Skeletal muscle tissue (tissue), 4 donors: ENCODE data around the gene SLC4A8. TPM values are rescaled to one million over a fixed set of nuclear protein-coding genes. Genes with fewer than 3 reads are reported as not detected.

ENCODE experiments used
- H3K27ac ChIP-seq: one replicate; pipeline ENCODE4 v1.7.0; 2013; ENCODE audit warnings: mild to moderate bottlenecking, low read depth, low read length, inconsistent platforms
- H3K27me3 ChIP-seq, 3 donors: one replicate each; pipeline ENCODE4 v1.7.0; 2013; ENCODE audit warnings: low read length in 3 of 3; ENCODE audit not compliant: control insufficient read depth in 3 of 3, insufficient read depth in 3 of 3
- H3K36me3 ChIP-seq, 3 donors: one replicate each; pipeline ENCODE4 v1.7.0; 2013; ENCODE audit warnings: low read length in 3 of 3; ENCODE audit not compliant: control insufficient read depth in 3 of 3, insufficient read depth in 3 of 3
- H3K4me1 ChIP-seq, 3 donors: one replicate each; pipeline ENCODE4 v1.7.0; 2013; ENCODE audit warnings: low read length in 3 of 3, mild to moderate bottlenecking in 3 of 3; ENCODE audit not compliant: control insufficient read depth in 3 of 3, insufficient read depth in 3 of 3
- H3K4me3 ChIP-seq, 3 donors: one replicate each; pipeline ENCODE4 v1.7.0; 2013; ENCODE audit warnings: low read length in 3 of 3
- H3K9ac ChIP-seq, 3 donors: one replicate each; pipeline ENCODE4 v1.7.0; 2013; ENCODE audit warnings: low read length in 3 of 3, mild to moderate bottlenecking in 3 of 3, moderate library complexity in 2 of 3, low read depth in 1 of 3
- H3K9me3 ChIP-seq, 3 donors: one replicate each; pipeline ENCODE4 v1.7.0; 2013; ENCODE audit warnings: low read length in 3 of 3; ENCODE audit not compliant: control insufficient read depth in 3 of 3
- total RNA-seq: library from RNA; depleted of rRNA; stranded (reverse); fragments of >200 nt; gene quantifications from one replicate; pipeline ENCODE4 v1.2.3, GENCODE V29; 2014
- donor health status: Osteomylitis.

SLC4A8 gene
- total RNA-seq, 1 donor from 2014 or later = 0.52 TPM

DNA sequence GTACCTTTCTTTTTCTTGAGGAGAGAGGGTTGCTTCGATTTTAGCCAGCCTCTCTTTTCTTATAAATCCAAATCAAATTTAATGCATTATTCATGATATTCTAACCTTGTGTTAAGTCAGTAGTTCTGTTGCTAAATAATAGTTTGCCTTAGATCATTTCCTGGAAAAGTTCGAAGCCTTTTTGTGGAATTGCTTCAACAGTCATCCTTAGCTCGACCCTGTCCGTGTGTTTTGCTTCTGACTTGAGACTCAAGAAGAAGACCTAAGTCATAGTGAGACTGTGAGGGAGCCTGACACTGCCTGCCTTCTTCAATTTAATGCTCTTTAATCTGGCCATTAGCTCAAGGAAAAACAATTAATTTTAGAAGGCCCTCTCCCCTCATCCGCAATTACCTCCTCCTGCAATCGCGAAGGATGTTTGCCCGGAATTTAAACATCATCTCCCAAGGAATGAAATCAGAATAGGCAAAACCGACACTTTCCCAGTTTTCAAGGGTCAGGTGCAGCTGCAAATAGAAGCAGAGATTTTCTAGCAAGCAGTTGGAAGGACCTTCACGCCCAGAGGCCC lies 453 bp upstream of the SLC4A8 start:
- H3K4me3 ChIP-seq = peak overlapping the region in 1 of 3 donors; percentile 27
- peaks cover 22 to 37% (median 23%) of the 10 kb centered on the region in 3 donors for H3K27me3 ChIP-seq
- peaks cover 0 to 8% (median 0%) of the 10 kb centered on the region in 3 donors for H3K4me1 ChIP-seq
- no peak overlapping the region for H3K9ac ChIP-seq
- no peak overlapping the region for H3K27ac ChIP-seq
- no peaks in the 10 kb centered on the region for H3K36me3 ChIP-seq
- no peaks in the 10 kb centered on the region for H3K9me3 ChIP-seq

DNA sequence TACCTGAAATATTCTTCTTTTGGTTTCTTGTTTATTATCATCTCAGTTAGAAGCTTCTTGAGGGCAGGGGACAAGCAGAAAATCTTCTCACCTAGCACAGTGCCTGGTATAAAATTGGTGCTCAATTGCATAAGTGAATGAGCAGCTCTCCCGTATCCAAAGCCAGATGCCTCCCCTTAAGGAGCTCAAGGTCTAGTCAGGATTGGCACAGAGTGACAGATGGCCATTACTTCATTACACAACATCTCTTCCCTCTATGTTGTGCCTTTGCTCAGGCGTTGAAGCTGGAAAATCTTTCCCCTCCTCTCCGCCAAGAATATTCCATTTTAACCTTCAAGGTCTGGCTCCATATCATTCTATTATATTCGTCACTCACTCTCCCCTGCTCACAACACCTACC lies 3.6 kb downstream of the SLC4A8 start:
- H3K4me3 ChIP-seq = no peak overlapping the region
- H3K9me3 ChIP-seq = no peaks in the 10 kb centered on the region
- H3K9ac ChIP-seq = no peak overlapping the region
- H3K4me1 ChIP-seq = peaks cover 0 to 8% (median 0%) of the 10 kb centered on the region in 3 donors
- peaks cover 22 to 38% (median 26%) of the 10 kb centered on the region in 3 donors for H3K27me3 ChIP-seq
- H3K27ac ChIP-seq = no peak overlapping the region
- H3K36me3 ChIP-seq = no peaks in the 10 kb centered on the region

DNA sequence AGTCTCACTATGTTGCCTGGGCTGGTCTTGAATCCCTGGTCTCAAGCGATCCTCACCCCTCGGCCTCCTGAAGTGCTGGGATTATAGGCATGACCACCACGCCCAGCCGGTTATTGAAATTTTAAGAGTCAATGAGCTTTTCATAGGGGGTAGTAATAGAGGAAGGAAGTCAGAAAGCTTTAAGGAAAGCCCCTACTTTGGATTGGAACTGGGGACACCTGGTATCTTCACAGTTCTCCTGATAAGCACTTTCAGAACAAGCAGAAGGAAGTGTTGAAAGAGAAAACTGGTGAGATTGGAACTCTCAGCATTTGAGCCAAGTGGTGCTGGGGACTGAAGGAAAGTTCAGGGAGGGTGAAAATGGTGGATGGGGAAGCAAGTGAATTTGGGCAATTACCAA lies 5.1 kb downstream of the SLC4A8 start:
- Histone ChIP-seq H3K27ac (no peak overlapping the region), H3K9ac (no peak overlapping the region), H3K27me3 (peaks cover 18 to 29% (median 21%) of the 10 kb centered on the region in 3 donors), H3K4me1 (peaks cover 0 to 3% (median 0%) of the 10 kb centered on the region in 3 donors), H3K4me3 (no peak overlapping the region), H3K9me3 (no peaks in the 10 kb centered on the region), H3K36me3 (no peaks in the 10 kb centered on the region)

DNA sequence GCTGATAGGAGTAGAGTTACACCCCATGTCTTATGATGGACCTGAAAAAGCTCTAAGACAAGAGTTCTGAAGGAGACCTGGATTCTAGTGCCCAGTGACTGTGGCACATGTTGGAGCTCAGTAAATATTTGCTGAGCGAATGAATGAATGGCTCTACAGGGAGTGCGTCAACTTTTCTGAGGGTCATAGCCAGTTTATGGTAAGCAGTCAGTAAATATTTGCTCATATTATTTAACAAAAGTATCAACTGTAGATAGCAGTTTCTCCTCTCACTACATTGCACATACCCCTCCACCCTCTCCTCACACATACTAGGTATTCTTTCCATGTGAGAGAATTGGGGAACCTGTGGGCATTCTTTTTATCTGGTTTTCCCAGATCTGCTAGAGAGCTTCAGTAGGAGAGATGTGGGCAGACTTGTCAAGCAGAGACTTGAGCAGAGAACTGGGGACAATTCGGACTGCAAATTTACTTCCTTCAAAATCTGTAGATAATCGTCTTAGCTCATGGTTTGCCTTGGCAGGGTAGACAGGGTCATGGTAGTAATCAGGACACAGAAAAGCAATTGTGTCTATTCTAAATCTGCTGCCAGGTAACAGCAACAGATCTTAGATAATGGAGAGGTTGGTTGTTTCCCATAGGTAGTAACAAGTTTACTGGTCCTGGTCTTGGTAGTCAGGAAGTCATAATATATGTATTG lies 5.7 kb downstream of the SLC4A8 start:
- Histone ChIP-seq H3K27ac (no peak overlapping the region), H3K4me3 (no peak overlapping the region), H3K9ac (no peak overlapping the region), H3K9me3 (no peaks in the 10 kb centered on the region), H3K27me3 (peaks cover 11 to 23% (median 16%) of the 10 kb centered on the region in 3 donors), H3K4me1 (no peaks in the 10 kb centered on the region), H3K36me3 (no peaks in the 10 kb centered on the region)

DNA sequence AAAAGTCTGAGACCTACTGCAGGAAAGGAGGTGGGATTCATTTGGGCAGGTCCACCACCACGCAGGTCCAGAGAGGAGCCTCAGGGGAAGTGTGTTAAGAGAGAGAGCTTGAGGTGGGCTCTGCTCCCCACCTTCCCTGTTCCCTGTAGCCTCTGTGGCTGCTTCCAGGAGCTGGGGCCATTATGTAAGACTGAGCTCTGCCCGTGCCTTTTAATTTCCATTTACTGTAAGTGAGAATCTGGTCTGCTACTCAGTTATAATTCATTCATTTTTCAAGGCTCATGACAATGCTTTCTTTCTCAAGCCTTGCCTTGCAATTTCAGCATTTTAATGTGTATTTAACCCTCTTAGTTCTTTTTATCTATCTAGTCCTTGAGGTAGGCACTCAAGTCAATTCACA lies 8.3 kb downstream of the SLC4A8 start:
- no peaks in the 10 kb centered on the region for H3K36me3 ChIP-seq
- H3K4me3 ChIP-seq = no peak overlapping the region

DNA sequence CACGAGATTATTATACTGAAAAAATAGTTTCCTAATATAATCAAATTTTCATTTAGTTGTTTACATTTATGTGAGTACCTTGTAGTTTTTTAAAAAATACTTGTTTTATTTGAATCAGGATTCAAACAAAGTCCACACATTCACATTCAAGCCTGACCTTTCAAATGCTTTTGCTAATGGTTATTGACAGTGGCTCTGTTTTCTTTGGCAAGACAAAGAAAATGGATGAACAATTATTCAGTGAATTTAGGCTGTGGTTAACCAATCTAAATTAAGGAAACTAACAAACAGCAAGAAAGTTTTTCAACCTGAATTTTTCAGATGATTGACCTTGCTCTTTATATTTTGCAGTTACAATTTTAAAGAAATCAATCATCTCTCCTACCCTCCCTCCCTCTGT lies 9.7 kb downstream of the SLC4A8 start:
- H3K4me1 ChIP-seq = no peaks in the 10 kb centered on the region
- no peak overlapping the region for H3K4me3 ChIP-seq
- no peak overlapping the region for H3K27ac ChIP-seq
- H3K9ac ChIP-seq = no peak overlapping the region
- H3K27me3 ChIP-seq = peaks cover 1 to 5% (median 3%) of the 10 kb centered on the region in 3 donors
- no peaks in the 10 kb centered on the region for H3K36me3 ChIP-seq
- no peaks in the 10 kb centered on the region for H3K9me3 ChIP-seq

More for the DNA sequence above, 8.3 kb downstream of the SLC4A8 start:
- Histone ChIP-seq H3K27me3 (peaks cover 0 to 5% (median 3%) of the 10 kb centered on the region in 3 donors), H3K9ac (no peak overlapping the region), H3K9me3 (no peaks in the 10 kb centered on the region), H3K4me1 (no peaks in the 10 kb centered on the region), H3K27ac (no peak overlapping the region)

DNA sequence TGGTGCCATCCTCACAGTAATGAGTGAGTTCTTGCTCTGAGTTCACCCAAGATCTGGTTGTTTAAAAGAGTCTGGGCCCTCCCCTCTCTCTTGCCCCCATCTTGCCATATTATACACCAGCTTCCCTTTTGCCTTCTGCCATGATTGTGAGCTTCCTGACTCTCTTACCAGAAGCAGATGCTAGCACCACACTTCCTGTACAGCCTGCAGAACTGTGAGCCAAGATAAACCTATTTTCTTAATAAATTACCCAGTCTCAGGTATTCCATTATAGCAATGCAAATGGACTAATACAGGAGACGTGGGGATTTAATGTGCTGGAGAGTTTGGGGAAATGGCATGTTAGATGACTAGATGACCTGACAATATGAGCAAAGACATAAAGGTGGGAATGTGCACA lies 12.8 kb downstream of the SLC4A8 start:
- Histone ChIP-seq H3K4me1 (no peaks in the 10 kb centered on the region), H3K9me3 (no peaks in the 10 kb centered on the region), H3K4me3 (no peak overlapping the region), H3K27me3 (peaks cover 0 to 4% (median 2%) of the 10 kb centered on the region in 3 donors), H3K36me3 (no peaks in the 10 kb centered on the region), H3K9ac (no peak overlapping the region), H3K27ac (no peak overlapping the region)

DNA sequence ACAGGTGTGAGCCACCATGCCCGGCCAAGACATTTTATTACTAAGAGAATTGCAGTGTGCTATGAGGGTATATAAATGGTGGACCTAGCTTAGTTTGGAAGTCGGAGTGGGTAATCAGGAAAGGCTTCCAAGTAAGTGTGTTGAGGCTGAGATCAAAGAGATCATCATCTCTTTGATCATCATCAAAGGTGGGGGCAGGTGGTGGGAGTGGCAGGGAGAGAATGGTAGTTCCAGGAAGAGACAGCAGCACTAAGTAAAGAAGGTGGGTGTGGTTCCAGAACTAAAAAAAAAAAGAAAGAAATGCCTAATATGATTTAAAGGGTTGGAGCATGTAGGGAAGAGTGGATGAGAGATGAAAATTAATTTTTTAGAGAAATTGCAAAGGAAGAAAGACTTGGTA lies 14.7 kb downstream of the SLC4A8 start:
- Histone ChIP-seq H3K36me3 (no peaks in the 10 kb centered on the region), H3K9ac (no peak overlapping the region), H3K9me3 (no peaks in the 10 kb centered on the region)

DNA sequence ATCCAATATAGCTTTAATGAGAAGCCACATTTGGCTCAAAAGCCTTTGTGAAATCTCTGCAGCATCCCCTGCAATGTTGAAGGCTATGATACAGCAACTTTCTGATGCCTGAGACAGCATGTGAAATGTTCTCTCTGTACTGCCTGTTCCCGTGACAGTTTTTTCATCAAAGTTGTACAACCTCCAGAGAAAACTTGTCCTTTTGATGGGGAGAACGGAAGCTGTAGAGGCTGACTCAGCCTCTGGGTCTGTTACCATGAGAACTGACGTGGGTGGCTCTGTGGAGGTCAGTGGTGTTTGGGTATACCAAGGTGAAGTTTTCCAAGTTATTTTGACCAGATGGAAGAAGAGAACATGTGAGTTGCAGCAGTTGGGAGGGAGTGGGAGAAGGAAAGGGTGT lies 17.0 kb downstream of the SLC4A8 start:
- H3K27ac ChIP-seq = no peak overlapping the region
- H3K4me1 ChIP-seq = no peaks in the 10 kb centered on the region
- H3K9ac ChIP-seq = no peak overlapping the region
- no peak overlapping the region for H3K4me3 ChIP-seq
- peaks cover 0 to 2% (median 2%) of the 10 kb centered on the region in 3 donors for H3K27me3 ChIP-seq
- H3K36me3 ChIP-seq = no peaks in the 10 kb centered on the region
- H3K9me3 ChIP-seq = no peaks in the 10 kb centered on the region

More for the DNA sequence above, 14.7 kb downstream of the SLC4A8 start:
- peaks cover 0 to 2% (median 2%) of the 10 kb centered on the region in 3 donors for H3K27me3 ChIP-seq
- H3K4me1 ChIP-seq = no peaks in the 10 kb centered on the region
- no peak overlapping the region for H3K4me3 ChIP-seq
- no peak overlapping the region for H3K27ac ChIP-seq

DNA sequence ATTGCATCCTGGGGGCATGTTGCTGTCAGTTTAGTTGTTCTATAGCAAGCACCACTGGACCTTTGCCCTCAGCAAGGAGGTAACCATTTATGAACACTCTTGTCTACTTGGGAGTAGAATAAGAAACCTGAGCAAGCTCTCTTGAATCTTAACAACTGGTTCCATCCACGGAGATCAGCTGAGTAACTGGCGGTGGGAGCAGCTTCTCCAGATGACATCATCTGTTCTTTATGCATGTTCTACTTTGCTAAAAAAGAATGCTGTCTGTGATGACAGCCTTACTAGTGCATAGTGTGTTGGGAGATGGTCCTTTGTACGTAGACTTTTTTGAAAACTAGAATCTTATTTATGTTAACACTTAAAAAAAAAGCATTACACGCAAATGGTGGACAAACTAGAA lies 17.7 kb downstream of the SLC4A8 start:
- Histone ChIP-seq H3K9ac (no peak overlapping the region), H3K36me3 (no peaks in the 10 kb centered on the region), H3K9me3 (no peaks in the 10 kb centered on the region), H3K4me1 (no peaks in the 10 kb centered on the region), H3K4me3 (no peak overlapping the region), H3K27me3 (peaks cover 0 to 2% (median 2%) of the 10 kb centered on the region in 3 donors), H3K27ac (no peak overlapping the region)
